SH-SY5Y (cell line): Measurements from ENCODE around the gene DNAH1.

ENCODE experiments used
- GATA2 ChIP-seq: IDR thresholded peaks from 2 replicates; pipeline ENCODE4 v1.6.1; 2011; ENCODE audit warnings: mild to moderate bottlenecking, low read depth, low read length
- GATA3 ChIP-seq: IDR thresholded peaks from 2 replicates; pipeline ENCODE4 v1.6.1; 2011; ENCODE audit warnings: low read depth, mild to moderate bottlenecking, low read length, moderate library complexity

GRCh38 chr3:52439426-52440248, 123.5 kb downstream of the DNAH1 start:
- no peak for TF ChIP-seq GATA2
- no peak for TF ChIP-seq GATA3
